Panc1 (cell line): ENCODE measurements around the gene CFAP97D1. TPM values are rescaled to one million over a fixed set of nuclear protein-coding genes. Genes with fewer than 3 reads are reported as not detected.

Source experiments
- ATAC-seq: fragments of 200-7000 bp; cut with Tn5 transposase; 2 replicates; pipeline ENCODE4 v1.9.1; 2020; ENCODE audit warnings: mild to moderate bottlenecking, moderate library complexity
- BruUV-seq: library from RNA; stranded (reverse); fragments of 400-500 nt; replicated peaks from 2 replicates; lab custom pipeline; 2021; lab: Mats Ljungman, UMichigan
- CTCF ChIA-PET: fragments of 300-600 bp; sonication (Branson Sonifier 250); formaldehyde crosslinking; loops from one replicate; lab custom pipeline; 2022; ENCODE audit warnings: antibody characterized with exemption; lab: Charles Lee
- POLR2A ChIA-PET: fragments of 300-600 bp; sonication (Branson Sonifier 250); formaldehyde crosslinking; loops from one replicate; lab custom pipeline; 2022; ENCODE audit warnings: antibody characterized with exemption; lab: Charles Lee
- DNase-seq: peaks from one replicate; pipeline ENCODE4 v3.0.0-alpha.2; 2010; ENCODE audit warnings: low read depth, low spot score
- H3K27ac ChIP-seq: 2 replicates; pipeline ENCODE4 v1.5.1; 2011; ENCODE audit warnings: mild to moderate bottlenecking, low read length, inconsistent platforms
- H3K27me3 ChIP-seq: fragments of 200-500 bp; sonication (Bioruptor generic); 2 replicates; pipeline ENCODE4 v1.6.0; 2014; ENCODE audit warnings: low read length, inconsistent platforms; ENCODE audit not compliant: control insufficient read depth, insufficient read depth
- H3K36me3 ChIP-seq: fragments of 200-500 bp; sonication (Bioruptor generic); 2 replicates; pipeline ENCODE4 v1.5.1; 2014; ENCODE audit warnings: inconsistent platforms, mild to moderate bottlenecking, low read length, moderate library complexity; ENCODE audit not compliant: control insufficient read depth, insufficient read depth
- H3K4me1 ChIP-seq: 2 replicates; pipeline ENCODE4 v1.5.1; 2011; ENCODE audit warnings: inconsistent platforms, mild to moderate bottlenecking, low read length, moderate library complexity; ENCODE audit not compliant: control insufficient read depth, insufficient read depth
- H3K4me3 ChIP-seq, 2 experiments: 2 replicates each; pipeline ENCODE4 v1.5.1; 2011 to 2012; ENCODE audit warnings: low read depth in 2 of 2, low read length in 2 of 2, mild to moderate bottlenecking in 2 of 2, inconsistent platforms in 1 of 2, moderate library complexity in 1 of 2
- H3K9me3 ChIP-seq: fragments of 200-500 bp; sonication (Bioruptor generic); 2 replicates; pipeline ENCODE4 v1.5.1; 2014; ENCODE audit warnings: low read depth, mild to moderate bottlenecking, inconsistent platforms, low read length, moderate library complexity; ENCODE audit not compliant: control insufficient read depth, insufficient read depth
- POLR2AphosphoS5 ChIP-seq: IDR thresholded peaks from 2 replicates; pipeline ENCODE4 v1.6.1; 2012; ENCODE audit warnings: mild to moderate bottlenecking, low read depth, low read length, moderate library complexity
- SIN3A ChIP-seq: IDR thresholded peaks from 2 replicates; pipeline ENCODE4 v1.6.1; 2012; ENCODE audit warnings: low read depth, mild to moderate bottlenecking, low read length, moderate library complexity, borderline replicate concordance; ENCODE audit not compliant: insufficient read depth
- TCF7L2 ChIP-seq: IDR thresholded peaks from 2 replicates; pipeline ENCODE4 v1.6.1; 2011; ENCODE audit warnings: mild to moderate bottlenecking, low read depth, low read length, inconsistent platforms
- in situ Hi-C: cut with HindIII; loops from 2 replicates; pipeline ENCODE4 v1.10.0; 2016; ENCODE audit warnings: low sequenced_read_pairs, low pct_unique_long_range_greater_than_20kb
- intact Hi-C: fragments of 100-400 bp; cut with micrococcal nuclease; formaldehyde crosslinking; loops from one replicate; pipeline ENCODE4 v1.10.0; 2022; ENCODE audit not compliant: unreplicated experiment
- total RNA-seq: library from RNA; stranded (reverse); gene quantifications from one replicate; pipeline ENCODE4 v1.2.1, GENCODE V29; 2021; ENCODE audit not compliant: unreplicated experiment
- TF ChIP-seq, protein P1 (sequence below), 2 experiments: IDR thresholded peaks; 2 replicates each; pipeline ENCODE4 v1.6.1; 2011 to 2012; ENCODE audit warnings: low read depth in 2 of 2, control low read depth in 1 of 2, low read length in 1 of 2, mild to moderate bottlenecking in 1 of 2, moderate library complexity in 1 of 2; ENCODE audit not compliant: insufficient read depth in 1 of 2
- TF ChIP-seq, protein P2 (sequence below): fragments of 450-650 bp; IDR thresholded peaks from 2 replicates; pipeline ENCODE4 v1.5.1; 2017; ENCODE audit warnings: mild to moderate bottlenecking

Gene CFAP97D1
- total RNA-seq, 1 experiment from 2014 or later = not detected

DNA sequence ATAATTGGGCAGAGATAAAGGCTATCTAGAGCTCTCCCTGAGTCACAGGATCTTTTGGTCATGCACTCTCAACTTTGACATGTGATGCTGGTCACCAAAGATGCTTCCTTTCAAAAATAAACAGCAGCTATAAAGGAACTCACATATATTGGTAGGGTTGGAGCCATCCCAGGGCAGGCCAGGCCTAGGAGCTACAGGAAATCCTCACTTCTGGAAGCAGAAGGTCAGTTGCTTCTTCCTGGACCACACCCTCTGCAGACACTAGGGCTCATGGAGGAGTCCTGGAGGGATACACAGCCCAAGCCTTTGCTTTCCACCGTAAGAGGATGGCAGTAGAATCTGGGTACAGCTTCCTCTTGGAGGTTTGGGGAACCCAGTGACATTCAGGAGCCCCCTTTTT lies 46.3 kb upstream of the CFAP97D1 start:
- intact Hi-C loops (no loop called here), in situ Hi-C loops (no loop called here)
- Histone ChIP-seq H3K9me3 (no peaks in the 10 kb centered on the region), H3K4me3 (no peak overlapping the region), H3K27me3 (no peaks in the 10 kb centered on the region), H3K36me3 (no peaks in the 10 kb centered on the region), H3K27ac (no peak overlapping the region), H3K4me1 (no peaks in the 10 kb centered on the region)
- POLR2A ChIA-PET = no interaction called here
- TF ChIP-seq, protein P1, sequence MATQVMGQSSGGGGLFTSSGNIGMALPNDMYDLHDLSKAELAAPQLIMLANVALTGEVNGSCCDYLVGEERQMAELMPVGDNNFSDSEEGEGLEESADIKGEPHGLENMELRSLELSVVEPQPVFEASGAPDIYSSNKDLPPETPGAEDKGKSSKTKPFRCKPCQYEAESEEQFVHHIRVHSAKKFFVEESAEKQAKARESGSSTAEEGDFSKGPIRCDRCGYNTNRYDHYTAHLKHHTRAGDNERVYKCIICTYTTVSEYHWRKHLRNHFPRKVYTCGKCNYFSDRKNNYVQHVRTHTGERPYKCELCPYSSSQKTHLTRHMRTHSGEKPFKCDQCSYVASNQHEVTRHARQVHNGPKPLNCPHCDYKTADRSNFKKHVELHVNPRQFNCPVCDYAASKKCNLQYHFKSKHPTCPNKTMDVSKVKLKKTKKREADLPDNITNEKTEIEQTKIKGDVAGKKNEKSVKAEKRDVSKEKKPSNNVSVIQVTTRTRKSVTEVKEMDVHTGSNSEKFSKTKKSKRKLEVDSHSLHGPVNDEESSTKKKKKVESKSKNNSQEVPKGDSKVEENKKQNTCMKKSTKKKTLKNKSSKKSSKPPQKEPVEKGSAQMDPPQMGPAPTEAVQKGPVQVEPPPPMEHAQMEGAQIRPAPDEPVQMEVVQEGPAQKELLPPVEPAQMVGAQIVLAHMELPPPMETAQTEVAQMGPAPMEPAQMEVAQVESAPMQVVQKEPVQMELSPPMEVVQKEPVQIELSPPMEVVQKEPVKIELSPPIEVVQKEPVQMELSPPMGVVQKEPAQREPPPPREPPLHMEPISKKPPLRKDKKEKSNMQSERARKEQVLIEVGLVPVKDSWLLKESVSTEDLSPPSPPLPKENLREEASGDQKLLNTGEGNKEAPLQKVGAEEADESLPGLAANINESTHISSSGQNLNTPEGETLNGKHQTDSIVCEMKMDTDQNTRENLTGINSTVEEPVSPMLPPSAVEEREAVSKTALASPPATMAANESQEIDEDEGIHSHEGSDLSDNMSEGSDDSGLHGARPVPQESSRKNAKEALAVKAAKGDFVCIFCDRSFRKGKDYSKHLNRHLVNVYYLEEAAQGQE (IDR thresholded peaks at IDR 0.05; ENCODE audit: insufficient read depth in 1 of 2, low read depth in 2 of 2, low read length in 1 of 2) = no peak
- TF ChIP-seq, protein P2, sequence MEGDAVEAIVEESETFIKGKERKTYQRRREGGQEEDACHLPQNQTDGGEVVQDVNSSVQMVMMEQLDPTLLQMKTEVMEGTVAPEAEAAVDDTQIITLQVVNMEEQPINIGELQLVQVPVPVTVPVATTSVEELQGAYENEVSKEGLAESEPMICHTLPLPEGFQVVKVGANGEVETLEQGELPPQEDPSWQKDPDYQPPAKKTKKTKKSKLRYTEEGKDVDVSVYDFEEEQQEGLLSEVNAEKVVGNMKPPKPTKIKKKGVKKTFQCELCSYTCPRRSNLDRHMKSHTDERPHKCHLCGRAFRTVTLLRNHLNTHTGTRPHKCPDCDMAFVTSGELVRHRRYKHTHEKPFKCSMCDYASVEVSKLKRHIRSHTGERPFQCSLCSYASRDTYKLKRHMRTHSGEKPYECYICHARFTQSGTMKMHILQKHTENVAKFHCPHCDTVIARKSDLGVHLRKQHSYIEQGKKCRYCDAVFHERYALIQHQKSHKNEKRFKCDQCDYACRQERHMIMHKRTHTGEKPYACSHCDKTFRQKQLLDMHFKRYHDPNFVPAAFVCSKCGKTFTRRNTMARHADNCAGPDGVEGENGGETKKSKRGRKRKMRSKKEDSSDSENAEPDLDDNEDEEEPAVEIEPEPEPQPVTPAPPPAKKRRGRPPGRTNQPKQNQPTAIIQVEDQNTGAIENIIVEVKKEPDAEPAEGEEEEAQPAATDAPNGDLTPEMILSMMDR = no peak
- no peak for TF ChIP-seq POLR2AphosphoS5
- no peak for TF ChIP-seq SIN3A
- TF ChIP-seq TCF7L2 = no peak
- no peak for DNase-seq
- no peak for ATAC-seq
- CTCF ChIA-PET = no interaction called here
- no TSS peak for BruUV-seq

DNA sequence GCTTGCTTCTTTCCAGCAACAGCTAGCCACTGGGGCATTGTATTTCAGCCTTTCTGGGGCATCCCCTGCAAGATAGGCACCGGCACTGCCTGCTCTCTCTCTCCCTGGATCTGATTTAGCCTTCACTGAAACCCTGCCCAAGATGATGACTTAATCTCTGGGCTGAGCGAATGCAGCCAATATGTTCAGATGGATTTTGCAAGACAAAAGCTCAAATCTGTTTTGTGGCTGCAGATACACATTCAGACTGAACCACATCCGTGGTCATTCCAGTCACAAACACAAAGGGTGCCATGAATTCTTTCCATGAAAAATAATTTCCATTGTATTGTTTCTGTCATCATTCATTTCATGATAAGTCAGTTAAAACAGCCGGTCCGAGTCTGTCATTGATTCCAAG lies 45.9 kb upstream of the CFAP97D1 start:
- intact Hi-C loops = no loop called here
- ChIA-PET CTCF (no interaction called here), POLR2A (no interaction called here)

More for the DNA sequence above, 45.9 kb upstream of the CFAP97D1 start:
- TF ChIP-seq POLR2AphosphoS5 (no peak), TCF7L2 (no peak), SIN3A (no peak)
- TF ChIP-seq, protein P1 (IDR thresholded peaks at IDR 0.05; ENCODE audit: insufficient read depth in 1 of 2, low read depth in 2 of 2, low read length in 1 of 2) = no peak
- TF ChIP-seq, protein P2 = no peak
- ATAC-seq (no peak), DNase-seq (no peak)
- Histone ChIP-seq H3K4me3 (no peak overlapping the region), H3K9me3 (no peaks in the 10 kb centered on the region), H3K27me3 (no peaks in the 10 kb centered on the region), H3K4me1 (no peaks in the 10 kb centered on the region), H3K36me3 (no peaks in the 10 kb centered on the region), H3K27ac (no peak overlapping the region)
- no TSS peak for BruUV-seq
- in situ Hi-C loops = no loop called here
